Measurements from ENCODE around the gene CPLX4. TPM values are rescaled to one million over a fixed set of nuclear protein-coding genes. Genes with fewer than 3 reads are reported as not detected.
"Not testable (repeated sequence)": the region's sequence is repeated elsewhere in the genome, so short reads cannot be mapped to it uniquely, and the experiment has no call there.

Gene CPLX4
- total RNA-seq, 1 donor from 2014 or later, result not detected

GRCh38 chr18:59269563-59270119, 48.8 kb downstream of the CPLX4 start:
- no peak for DNase-seq (ENCODE audit: low spot score)

- no peak for DNase-seq (ENCODE audit: low spot score)
Observed at GRCh38 chr18:59268721-59269562, 49.5 kb downstream of the CPLX4 start.

- no peak for DNase-seq (ENCODE audit: low spot score)
Observed at GRCh38 chr18:59268127-59268720, 50.2 kb downstream of the CPLX4 start.

GRCh38 chr18:59267503-59268126, 50.8 kb downstream of the CPLX4 start:
- DNase-seq (ENCODE audit: low spot score), result no peak

- no peak for DNase-seq (ENCODE audit: low spot score)
Observed at GRCh38 chr18:59266886-59267502, 51.5 kb downstream of the CPLX4 start.

GRCh38 chr18:59266459-59266858, 52.0 kb downstream of the CPLX4 start:
- DNase-seq (ENCODE audit: low spot score), result no peak

- no peak for DNase-seq (ENCODE audit: low spot score)
Observed at GRCh38 chr18:59265974-59266369, 52.5 kb downstream of the CPLX4 start.

- DNase-seq (ENCODE audit: low spot score), result no peak
Observed at GRCh38 chr18:59265246-59265973, 53.0 kb downstream of the CPLX4 start.

- no peak for DNase-seq (ENCODE audit: low spot score)
Observed at GRCh38 chr18:59264651-59265245, 53.7 kb downstream of the CPLX4 start.

GRCh38 chr18:59264121-59264571, 54.3 kb downstream of the CPLX4 start:
- DNase-seq (ENCODE audit: low spot score), result no peak

- DNase-seq (ENCODE audit: low spot score), result no peak
Observed at GRCh38 chr18:59263661-59264060, 54.8 kb downstream of the CPLX4 start.

GRCh38 chr18:59262243-59262642, 56.2 kb downstream of the CPLX4 start:
- DNase-seq (ENCODE audit: low spot score), result not testable (repeated sequence)

- not testable (repeated sequence) for DNase-seq (ENCODE audit: low spot score)
Observed at GRCh38 chr18:59261842-59262241, 56.6 kb downstream of the CPLX4 start.

GRCh38 chr18:59255491-59255890, 63.0 kb downstream of the CPLX4 start:
- DNase-seq (ENCODE audit: low spot score), result not testable (repeated sequence)

- DNase-seq (ENCODE audit: low spot score), result no peak
Observed at GRCh38 chr18:59249199-59249774, 69.2 kb downstream of the CPLX4 start.

GRCh38 chr18:59246796-59247195, 71.7 kb downstream of the CPLX4 start:
- no peak for DNase-seq (ENCODE audit: low spot score)

All from ureter (tissue), 1 donor.